ENCODE measurements around the gene PKD1L1.

GRCh38 chr7:47827871-47828270, 120.4 kb downstream of the PKD1L1 start:
- TF ChIP-seq CTCF (optimal IDR thresholded peaks at IDR 0.05 in 1 of 3, IDR thresholded peaks at IDR 0.05 in 1 of 3, conservative IDR thresholded peaks at IDR 0.05 in 1 of 3; ENCODE audit: extremely low read depth in 1 of 3, insufficient read depth in 2 of 3, low read length in 3 of 3) (no peak), EZH2 (IDR thresholded peaks at IDR 0.05; ENCODE audit: low read length) (no peak)
